ENCODE data around the gene HSD3B7. TPM values are rescaled to one million over a fixed set of nuclear protein-coding genes. Genes with fewer than 3 reads are reported as not detected.

HSD3B7 gene
- total RNA-seq, 2 donors from 2014 or later = 16.4 to 26.8 TPM

- Histone ChIP-seq H3K27me3 (replicated peaks; ENCODE audit: insufficient read depth) (no peaks in the 10 kb centered on the region), H3K27ac (no peak overlapping the region), H3K4me1 (ENCODE audit: control insufficient read depth in 1 of 2, low read depth in 2 of 2) (peaks cover 0 to 10% of the 10 kb centered on the region in 2 donors), H3K36me3 (peaks cover 10% of the 10 kb centered on the region), H3K9me3 (no peaks in the 10 kb centered on the region), H3K4me3 (no peak overlapping the region)
- ATAC-seq (ENCODE audit: insufficient number of reproducible peaks, low FRiP score, low read depth) (no peak), DNase-seq (ENCODE audit: low spot score) (no peak)
- no peak for TF ChIP-seq CTCF (IDR thresholded peaks at IDR 0.05)
Measured at GRCh38 chr16:30987581-30988190, 2.7 kb downstream of the HSD3B7 start.

- TF ChIP-seq CTCF (IDR thresholded peaks at IDR 0.05) = no peak
- no peak for ATAC-seq (ENCODE audit: insufficient number of reproducible peaks, low FRiP score, low read depth)
Measured at GRCh38 chr16:30989469-30990047, 4.6 kb downstream of the HSD3B7 start.

GRCh38 chr16:30990105-30990504 is 5.1 kb downstream of the HSD3B7 start:
- ATAC-seq (ENCODE audit: insufficient number of reproducible peaks, low FRiP score, low read depth) (no peak), DNase-seq (ENCODE audit: low spot score) (no peak)
- H3K4me3 ChIP-seq = no peak overlapping the region
- no peaks in the 10 kb centered on the region for H3K9me3 ChIP-seq
- no peak overlapping the region for H3K27ac ChIP-seq
- H3K27me3 ChIP-seq (replicated peaks; ENCODE audit: insufficient read depth) = no peaks in the 10 kb centered on the region
- H3K4me1 ChIP-seq (ENCODE audit: control insufficient read depth in 1 of 2, low read depth in 2 of 2) = peaks cover 0 to 10% of the 10 kb centered on the region in 2 donors
- peaks cover 2% of the 10 kb centered on the region for H3K36me3 ChIP-seq
- no peak for TF ChIP-seq CTCF (IDR thresholded peaks at IDR 0.05)

More at GRCh38 chr16:30989469-30990047, 4.6 kb downstream of the HSD3B7 start:
- no peak for DNase-seq (ENCODE audit: low spot score)
- Histone ChIP-seq H3K27me3 (replicated peaks; ENCODE audit: insufficient read depth) (no peaks in the 10 kb centered on the region), H3K9me3 (no peaks in the 10 kb centered on the region), H3K4me3 (no peak overlapping the region), H3K36me3 (peaks cover 2% of the 10 kb centered on the region), H3K4me1 (ENCODE audit: control insufficient read depth in 1 of 2, low read depth in 2 of 2) (peaks cover 0 to 10% of the 10 kb centered on the region in 2 donors), H3K27ac (no peak overlapping the region)

GRCh38 chr16:30991052-30991451 is 6.0 kb downstream of the HSD3B7 start:
- Histone ChIP-seq H3K27ac (no peak overlapping the region), H3K4me1 (ENCODE audit: control insufficient read depth in 1 of 2, low read depth in 2 of 2) (peaks cover 0 to under 1% of the 10 kb centered on the region in 2 donors), H3K36me3 (peaks cover 2% of the 10 kb centered on the region), H3K9me3 (no peaks in the 10 kb centered on the region), H3K27me3 (replicated peaks; ENCODE audit: insufficient read depth) (no peaks in the 10 kb centered on the region), H3K4me3 (no peak overlapping the region)
- DNase-seq (ENCODE audit: low spot score) = no peak
- no peak for TF ChIP-seq CTCF (IDR thresholded peaks at IDR 0.05)
- no peak for ATAC-seq (ENCODE audit: insufficient number of reproducible peaks, low FRiP score, low read depth)

- ATAC-seq (ENCODE audit: insufficient number of reproducible peaks, low FRiP score, low read depth) (no peak), DNase-seq (ENCODE audit: low spot score) (no peak)
- Histone ChIP-seq H3K4me3 (no peak overlapping the region), H3K9me3 (no peaks in the 10 kb centered on the region), H3K4me1 (ENCODE audit: control insufficient read depth in 1 of 2, low read depth in 2 of 2) (peaks cover 0 to 6% of the 10 kb centered on the region in 2 donors), H3K36me3 (peaks cover 2% of the 10 kb centered on the region), H3K27ac (no peak overlapping the region), H3K27me3 (replicated peaks; ENCODE audit: insufficient read depth) (no peaks in the 10 kb centered on the region)
- TF ChIP-seq CTCF (IDR thresholded peaks at IDR 0.05) = no peak
Measured at GRCh38 chr16:30992276-30992780, 7.3 kb downstream of the HSD3B7 start.

Measured in thoracic aorta (tissue), 2 donors.